Aorta (tissue), 5 donors: Measurements from ENCODE around the gene GGNBP2. TPM values are rescaled to one million over a fixed set of nuclear protein-coding genes. Genes with fewer than 3 reads are reported as not detected.

Experiments
- ATAC-seq: fragments of 200-7000 bp; cut with Tn5 transposase; one replicate; pipeline ENCODE4 v1.9.1; 2022; ENCODE audit warnings: moderate library complexity; ENCODE audit not compliant: low FRiP score
- DNase-seq, 2 donors: peaks; one replicate each; pipeline ENCODE4 v3.0.0-alpha.2; 2020
- H3K27ac ChIP-seq, 2 donors: one replicate each; pipeline ENCODE4 v1.5.1; 2013; ENCODE audit warnings: low read length in 2 of 2, mild to moderate bottlenecking in 2 of 2, moderate library complexity in 2 of 2, control low read depth in 1 of 2, inconsistent platforms in 1 of 2, low read depth in 1 of 2
- H3K27me3 ChIP-seq, 2 donors: one replicate each; pipeline ENCODE4 v1.6.1; 2013; ENCODE audit warnings: control low read depth in 1 of 2, low read length in 1 of 2, mild to moderate bottlenecking in 1 of 2, moderate library complexity in 1 of 2; ENCODE audit not compliant: insufficient read depth in 2 of 2, control insufficient read depth in 1 of 2
- H3K36me3 ChIP-seq, 2 donors: one replicate each; pipeline ENCODE4 v1.6.1; 2013; ENCODE audit warnings: control low read depth in 1 of 2, low read length in 1 of 2, mild to moderate bottlenecking in 1 of 2; ENCODE audit not compliant: insufficient read depth in 2 of 2, control insufficient read depth in 1 of 2
- H3K4me1 ChIP-seq, 2 donors: one replicate each; pipeline ENCODE4 v1.6.1; 2013; ENCODE audit warnings: low read length in 2 of 2, control low read depth in 1 of 2, mild to moderate bottlenecking in 1 of 2, moderate library complexity in 1 of 2; ENCODE audit not compliant: insufficient read depth in 2 of 2, control insufficient read depth in 1 of 2
- H3K4me3 ChIP-seq, 2 donors: one replicate each; pipeline ENCODE4 v1.5.1; 2013; ENCODE audit warnings: low read length in 2 of 2, control low read depth in 1 of 2, mild to moderate bottlenecking in 1 of 2
- H3K9me3 ChIP-seq: one replicate; pipeline ENCODE4 v1.6.1; 2013; ENCODE audit warnings: mild to moderate bottlenecking, low read length; ENCODE audit not compliant: control insufficient read depth
- WGBS, 2 donors: extraction: QIAGEN DNeasy Blood & Tissue Kit; methylation state at CpG; one replicate each; pipeline ENCODE4 v1.1.7; 2013; 5-methylcytosine and 5-hydroxymethylcytosine counted together
- intact Hi-C, 2 donors: fragments of 100-400 bp; cut with DNase I; formaldehyde crosslinking; loops; one replicate each; pipeline versions ENCODE4 v1.14.2 to v1.15.0; 2022
- polyA plus RNA-seq, 2 donors: library from polyadenylated mRNA; stranded (reverse); fragments of 200-250 nt; gene quantifications; one replicate each; pipeline ENCODE4 v1.2.3, GENCODE V29; 2013
- total RNA-seq, 2 donors: library from RNA; stranded (reverse); fragmentation: NEBNext Ultra II Directional; extraction: Animal tissue kit (Norgen Biotek cat#: 25700); gene quantifications; one replicate each; pipeline ENCODE4 v1.2.1, GENCODE V29; 2021
- donor health status: healthy with polysubstance abuse.
- donor health status: Bipolar disorder and iron deficiency.
- donor health status: DM: no; HTN: no; CAD: no.
- donor health status: DM: no; HTN: no; CAD: no.
- donor health status: DM: yes; HTN: yes; CAD: no.

GGNBP2 gene
- total and polyA plus RNA-seq, 4 donors: 37.4 to 80.4 (median 63.8) TPM

- no peak for DNase-seq
- no peaks in the 10 kb centered on the region for H3K9me3 ChIP-seq
- H3K27ac ChIP-seq: peak overlapping the region; percentile 97 to 98
- 1% methylated on average over 19 to 38 of the region's 38 CpGs for WGBS, 2 donors
- intact Hi-C loops: loop anchor here (5.0 to 10.0 kb wide), 3 partner anchors 47 to 410 kb away; partner anchors contain the start of genes AATF (in 1 of the 2) and DHRS11 (in 1 of the 2)
- no peaks in the 10 kb centered on the region for H3K4me1 ChIP-seq
- peak; percentile 77 for ATAC-seq
- no peaks in the 10 kb centered on the region for H3K36me3 ChIP-seq
- no peaks in the 10 kb centered on the region for H3K27me3 ChIP-seq
- peak overlapping the region; percentile 84 to 98 for H3K4me3 ChIP-seq
Measured at GRCh38 chr17:36545077-36545464, 352 bp downstream of the GGNBP2 start.

GRCh38 chr17:36545465-36546417 lies 1.0 kb downstream of the GGNBP2 start:
- ATAC-seq (peak; percentile 96), DNase-seq (peak; percentile 98 to 99)
- WGBS, 2 donors: 1% methylated on average over 41 to 60 of the region's 60 CpGs

GRCh38 chr17:36546418-36547093 lies 1.8 kb downstream of the GGNBP2 start:
- Histone ChIP-seq H3K36me3 (no peaks in the 10 kb centered on the region), H3K4me1 (no peaks in the 10 kb centered on the region), H3K27ac (peak overlapping the region in 1 of 2 donors; percentile 20), H3K27me3 (no peaks in the 10 kb centered on the region), H3K4me3 (peak overlapping the region; percentile 9 to 53), H3K9me3 (no peaks in the 10 kb centered on the region)
- ATAC-seq (no peak), DNase-seq (no peak)
- intact Hi-C loops: loop anchor here (5.0 to 10.0 kb wide), 3 partner anchors 46 to 408 kb away; partner anchors contain the start of genes AATF (in 1 of the 2) and DHRS11 (in 1 of the 2)
- 21% methylated on average over 7 of the region's 7 CpGs for WGBS, 2 donors

More at GRCh38 chr17:36545465-36546417, 1.0 kb downstream of the GGNBP2 start:
- Histone ChIP-seq H3K27ac (peak overlapping the region; percentile 20 to 30), H3K4me1 (no peaks in the 10 kb centered on the region), H3K4me3 (peak overlapping the region; percentile 9 to 53), H3K9me3 (no peaks in the 10 kb centered on the region), H3K27me3 (no peaks in the 10 kb centered on the region), H3K36me3 (no peaks in the 10 kb centered on the region)
- intact Hi-C loops: loop anchor here (5.0 to 10.0 kb wide), 3 partner anchors 47 to 409 kb away; partner anchors contain the start of genes AATF (in 1 of the 2) and DHRS11 (in 1 of the 2)

- Histone ChIP-seq H3K9me3 (no peaks in the 10 kb centered on the region), H3K36me3 (no peaks in the 10 kb centered on the region), H3K4me3 (no peak overlapping the region), H3K27ac (no peak overlapping the region), H3K27me3 (no peaks in the 10 kb centered on the region), H3K4me1 (no peaks in the 10 kb centered on the region)
- DNase-seq: no peak
- no peak for ATAC-seq
- intact Hi-C loops: loop anchor here (5.0 to 10.0 kb wide), 3 partner anchors 45 to 407 kb away; partner anchors contain the start of genes AATF (in 1 of the 2) and DHRS11 (in 1 of the 2)
Measured at GRCh38 chr17:36547776-36548175, 3.1 kb downstream of the GGNBP2 start.

- no peaks in the 10 kb centered on the region for H3K4me1 ChIP-seq
- no peaks in the 10 kb centered on the region for H3K27me3 ChIP-seq
- intact Hi-C loops: no loop called here
- ATAC-seq: no peak
- DNase-seq: no peak
- no peaks in the 10 kb centered on the region for H3K36me3 ChIP-seq
- 88 to 89% methylated on average over 8 of the region's 8 CpGs for WGBS, 2 donors
- no peak overlapping the region for H3K27ac ChIP-seq
- H3K9me3 ChIP-seq: no peaks in the 10 kb centered on the region
- H3K4me3 ChIP-seq: no peak overlapping the region
Measured at GRCh38 chr17:36550491-36551417, 6.0 kb downstream of the GGNBP2 start.

GRCh38 chr17:36553459-36553858 lies 8.7 kb downstream of the GGNBP2 start:
- 84 to 87% methylated on average over 3 of the region's 3 CpGs for WGBS, 2 donors
- no peaks in the 10 kb centered on the region for H3K4me1 ChIP-seq

GRCh38 chr17:36566081-36566480 lies 21.4 kb downstream of the GGNBP2 start:
- peaks cover 2 to 13% of the 10 kb centered on the region in 2 donors for H3K36me3 ChIP-seq
- H3K27me3 ChIP-seq: no peaks in the 10 kb centered on the region
- no peaks in the 10 kb centered on the region for H3K9me3 ChIP-seq
- H3K27ac ChIP-seq: no peak overlapping the region
- DNase-seq (no peak), ATAC-seq (no peak)
- no peak overlapping the region for H3K4me3 ChIP-seq
- intact Hi-C loops: no loop called here
- 90 to 91% methylated on average over 4 of the region's 4 CpGs for WGBS, 2 donors
- no peaks in the 10 kb centered on the region for H3K4me1 ChIP-seq

More at GRCh38 chr17:36553459-36553858, 8.7 kb downstream of the GGNBP2 start:
- no peak overlapping the region for H3K4me3 ChIP-seq
- DNase-seq (no peak), ATAC-seq (no peak)
- H3K27ac ChIP-seq: no peak overlapping the region
- no peaks in the 10 kb centered on the region for H3K9me3 ChIP-seq
- H3K36me3 ChIP-seq: peaks cover 0 to 4% of the 10 kb centered on the region in 2 donors
- no peaks in the 10 kb centered on the region for H3K27me3 ChIP-seq
- intact Hi-C loops: no loop called here

- DNase-seq: no peak
- 93 to 94% methylated on average over 12 of the region's 12 CpGs for WGBS, 2 donors
- Histone ChIP-seq H3K27ac (no peak overlapping the region), H3K9me3 (no peaks in the 10 kb centered on the region), H3K27me3 (no peaks in the 10 kb centered on the region), H3K36me3 (peaks cover 5 to 11% of the 10 kb centered on the region in 2 donors), H3K4me3 (no peak overlapping the region), H3K4me1 (no peaks in the 10 kb centered on the region)
- ATAC-seq: no peak
- intact Hi-C loops: no loop called here
Measured at GRCh38 chr17:36575028-36575427, 30.3 kb downstream of the GGNBP2 start.
